GM18907 (cell line): ENCODE measurements around the gene KLK2.

ENCODE experiments used
- ATAC-seq: cut with Tn5 transposase; IDR thresholded peaks from one replicate; pipeline ENCODE4 v1.9.1; 2021; ENCODE audit warnings: mild to moderate bottlenecking, moderate library complexity; ENCODE audit not compliant: unreplicated experiment

The KLK2 gene

GRCh38 chr19:50921426-50922316 lies 48.4 kb downstream of the KLK2 start:
- no peak for ATAC-seq

- peak; percentile 77 for ATAC-seq
Measured at GRCh38 chr19:50922317-50922853, 49.1 kb downstream of the KLK2 start.

- ATAC-seq, result no peak
Measured at GRCh38 chr19:50924586-50924985, 51.3 kb downstream of the KLK2 start.

GRCh38 chr19:50925734-50926133 lies 52.5 kb downstream of the KLK2 start:
- ATAC-seq, result no peak

- no peak for ATAC-seq
Measured at GRCh38 chr19:50926144-50926543, 52.9 kb downstream of the KLK2 start.

GRCh38 chr19:50928831-50929230 lies 55.6 kb downstream of the KLK2 start:
- no peak for ATAC-seq
